H1 (cell line): Measurements from ENCODE around the gene GRIK2. TPM values are rescaled to one million over a fixed set of nuclear protein-coding genes. Genes with fewer than 3 reads are reported as not detected.

Experiments
- CTCF ChIA-PET: fragments of 300-600 bp; sonication (Branson Sonifier 250); formaldehyde crosslinking; loops from one replicate; lab custom pipeline; 2021; ENCODE audit not compliant: partially characterized antibody; lab: Charles Lee
- POLR2A ChIA-PET: fragments of 300-600 bp; sonication (Branson Sonifier 250); formaldehyde crosslinking; loops from one replicate; lab custom pipeline; 2021; ENCODE audit warnings: inconsistent platforms; ENCODE audit not compliant: partially characterized antibody; lab: Charles Lee
- DNase-seq, 2 experiments: peaks; one replicate each; pipeline versions ENCODE4 v3.0.0 to v3.0.0-alpha.2; 2010 to 2022; ENCODE audit warnings: low spot score in 2 of 2, low read depth in 1 of 2, mixed read lengths in 1 of 2
- FAIRE-seq: peaks from 2 replicates; lab custom pipeline; 2011; peaks lifted over from hg19 to GRCh38; lab: Jason Lieb, UNC
- H2AFZ ChIP-seq: 2 replicates; pipeline ENCODE4 v1.8.1; 2012; ENCODE audit warnings: low read length, inconsistent platforms
- H2AK5ac ChIP-seq: 2 replicates; pipeline ENCODE4 v1.6.1; 2013; ENCODE audit warnings: low read depth, low read length
- H2BK120ac ChIP-seq: replicated peaks from 2 replicates; pipeline ENCODE3; 2013; ENCODE audit warnings: low read depth, low read length, inconsistent platforms
- H2BK12ac ChIP-seq: 2 replicates; pipeline ENCODE4 v1.6.1; 2013; ENCODE audit warnings: low read depth, low read length
- H2BK15ac ChIP-seq: 2 replicates; pipeline ENCODE4 v1.6.1; 2013; ENCODE audit warnings: low read length
- H2BK20ac ChIP-seq: 2 replicates; pipeline ENCODE4 v1.6.1; 2013; ENCODE audit warnings: low read length
- H2BK5ac ChIP-seq: 2 replicates; pipeline ENCODE4 v1.6.1; 2013; ENCODE audit warnings: low read depth, low read length
- H3K14ac ChIP-seq: 2 replicates; pipeline ENCODE4 v1.6.1; 2013; ENCODE audit warnings: inconsistent platforms; ENCODE audit not compliant: insufficient read length
- H3K18ac ChIP-seq: 2 replicates; pipeline ENCODE4 v1.6.1; 2013; ENCODE audit warnings: low read length; ENCODE audit errors: extremely low read depth
- H3K23ac ChIP-seq: 2 replicates; pipeline ENCODE4 v1.6.1; 2013; ENCODE audit warnings: inconsistent platforms; ENCODE audit not compliant: insufficient read length
- H3K23me2 ChIP-seq: 2 replicates; pipeline ENCODE4 v1.6.1; 2013; ENCODE audit warnings: low read depth, low read length
- H3K27ac ChIP-seq: 2 replicates; pipeline ENCODE4 v1.6.1; 2011; ENCODE audit warnings: low read depth, low read length, inconsistent platforms
- H3K27me3 ChIP-seq, 4 experiments: replicated peaks in 1 of 4; 1 replicate in 1 of 4; 2 replicates in 3 of 4; pipeline versions ENCODE4 v1.6.1 to v1.8.1; 2011 to 2013; ENCODE audit warnings: low read length in 3 of 4, mild to moderate bottlenecking in 3 of 4, inconsistent platforms in 2 of 4, mixed read lengths in 2 of 4, moderate library complexity in 1 of 4; ENCODE audit not compliant: control insufficient read depth in 3 of 4, insufficient read depth in 3 of 4; ENCODE audit errors: extremely low read depth in 1 of 4
- H3K36me3 ChIP-seq, 4 experiments: 2 replicates each; pipeline versions ENCODE4 v1.6.1 to v1.8.1; 2011 to 2013; ENCODE audit warnings: mild to moderate bottlenecking in 4 of 4, low read length in 3 of 4, moderate library complexity in 2 of 4, control low read depth in 1 of 4, inconsistent platforms in 1 of 4; ENCODE audit not compliant: insufficient read depth in 4 of 4, control insufficient read depth in 2 of 4
- H3K4ac ChIP-seq: replicated peaks from 2 replicates; pipeline ENCODE3; 2013; ENCODE audit warnings: low read length, low read depth, mixed read lengths, inconsistent platforms; ENCODE audit not compliant: insufficient read length
- H3K4me1 ChIP-seq, 4 experiments: replicated peaks in 1 of 4; 1 replicate in 1 of 4; 2 replicates in 3 of 4; pipeline versions ENCODE4 v1.6.1 to v1.8.1; 2011 to 2013; ENCODE audit warnings: low read length in 3 of 4, inconsistent platforms in 2 of 4, mixed read lengths in 1 of 4; ENCODE audit not compliant: insufficient read depth in 4 of 4, control insufficient read depth in 3 of 4
- H3K4me2 ChIP-seq, 2 experiments: 2 replicates each; pipeline versions ENCODE4 v1.6.1 to v1.8.1; 2011 to 2013; ENCODE audit warnings: low read depth in 2 of 2, low read length in 2 of 2, control low read depth in 1 of 2, inconsistent platforms in 1 of 2, mild to moderate bottlenecking in 1 of 2; ENCODE audit not compliant: insufficient read depth in 1 of 2
- H3K4me3 ChIP-seq, 4 experiments: fragments of 200-600, 300-600 bp in 1 of 4; sonication (generic), shearing (Covaris generic), sonication (Bioruptor Twin) in 1 of 4; 2 replicates each; pipeline versions ENCODE4 v1.5.1 to v1.8.1; 2011 to 2016; ENCODE audit warnings: low read length in 4 of 4, low read depth in 3 of 4, control low read depth in 2 of 4, inconsistent platforms in 2 of 4, mild to moderate bottlenecking in 2 of 4, mixed read lengths in 1 of 4, moderate library complexity in 1 of 4; ENCODE audit not compliant: insufficient read depth in 2 of 4; ENCODE audit errors: extremely low read depth in 1 of 4
- H3K56ac ChIP-seq: replicated peaks from 2 replicates; pipeline ENCODE3; 2013; ENCODE audit warnings: low read depth, mild to moderate bottlenecking, mixed read lengths, low read length, inconsistent platforms; ENCODE audit not compliant: insufficient read length
- H3K79me1 ChIP-seq: 2 replicates; pipeline ENCODE4 v1.6.1; 2013; ENCODE audit warnings: low read depth, low read length, control low read depth
- H3K79me2 ChIP-seq, 2 experiments: 2 replicates each; pipeline versions ENCODE4 v1.6.1 to v1.8.1; 2012 to 2013; ENCODE audit warnings: low read length in 2 of 2, mild to moderate bottlenecking in 2 of 2, inconsistent platforms in 1 of 2; ENCODE audit not compliant: insufficient read depth in 2 of 2, control insufficient read depth in 1 of 2
- H3K9ac ChIP-seq, 4 experiments: replicated peaks in 1 of 4; 1 replicate in 1 of 4; 2 replicates in 3 of 4; pipeline versions ENCODE4 v1.6.1 to v1.8.1; 2011 to 2013; ENCODE audit warnings: low read depth in 3 of 4, low read length in 3 of 4, control low read depth in 2 of 4, mild to moderate bottlenecking in 2 of 4, moderate library complexity in 2 of 4, inconsistent platforms in 1 of 4; ENCODE audit errors: extremely low read depth in 1 of 4
- H3K9me3 ChIP-seq, 2 experiments: 2 replicates each; pipeline versions ENCODE4 v1.6.1 to v1.8.1; 2012 to 2013; ENCODE audit warnings: mild to moderate bottlenecking in 2 of 2, moderate library complexity in 2 of 2, control low read depth in 1 of 2, inconsistent platforms in 1 of 2, low read depth in 1 of 2, low read length in 1 of 2, mixed read lengths in 1 of 2; ENCODE audit not compliant: insufficient read depth in 2 of 2
- H4K20me1 ChIP-seq, 2 experiments: replicated peaks in 1 of 2; 2 replicates each; pipeline versions ENCODE3 to v1.8.1; 2011 to 2013; ENCODE audit warnings: inconsistent platforms in 2 of 2, low read length in 2 of 2, mild to moderate bottlenecking in 1 of 2; ENCODE audit not compliant: insufficient read depth in 2 of 2, control insufficient read depth in 1 of 2
- H4K5ac ChIP-seq: 2 replicates; pipeline ENCODE4 v1.6.1; 2013; ENCODE audit warnings: low read length, low read depth, mixed read lengths, inconsistent platforms; ENCODE audit not compliant: insufficient read length
- H4K8ac ChIP-seq: 2 replicates; pipeline ENCODE4 v1.8.0; 2013; ENCODE audit warnings: mild to moderate bottlenecking, moderate library complexity, low read length, inconsistent platforms; ENCODE audit not compliant: insufficient read depth; ENCODE audit errors: extremely low read depth
- H4K91ac ChIP-seq: replicated peaks from 2 replicates; pipeline ENCODE3; 2013; ENCODE audit warnings: low read length, mixed read lengths, inconsistent platforms; ENCODE audit not compliant: insufficient read length
- BCL11A ChIP-seq, 2 experiments: IDR thresholded peaks; one replicate each; pipeline ENCODE4 v1.6.1; 2011; ENCODE audit warnings: low read depth in 2 of 2, low read length in 2 of 2, mild to moderate bottlenecking in 2 of 2
- CBX8 ChIP-seq: fragments of 300-800, 300-1000 bp; sonication (generic); IDR thresholded peaks from 2 replicates; pipeline ENCODE4 v1.7.1; 2016; ENCODE audit warnings: low read depth, low read length, borderline replicate concordance
- CHD2 ChIP-seq: IDR thresholded peaks from 2 replicates; pipeline ENCODE4 v1.6.1; 2012; ENCODE audit warnings: low read length, improper control_type of control experiment
- KDM5A ChIP-seq: fragments of 200-600 bp; IDR thresholded peaks from 2 replicates; pipeline ENCODE4 v1.7.1; 2012; ENCODE audit warnings: mild to moderate bottlenecking, low read length, inconsistent platforms, mixed read lengths
- SAP30 ChIP-seq: fragments of 300-600 bp; sonication (generic); IDR thresholded peaks from 2 replicates; pipeline ENCODE4 v1.7.1; 2012; ENCODE audit warnings: low read length, moderate library complexity, mild to moderate bottlenecking, inconsistent platforms; ENCODE audit not compliant: insufficient read depth, insufficient replicate concordance
- SP1 ChIP-seq: IDR thresholded peaks from 2 replicates; pipeline ENCODE4 v1.6.1; 2011; ENCODE audit warnings: low read depth, low read length
- TBP ChIP-seq: IDR thresholded peaks from 2 replicates; pipeline ENCODE4 v1.6.1; 2011; ENCODE audit warnings: low read depth, low read length, improper control_type of control experiment
- TEAD4 ChIP-seq: IDR thresholded peaks from 2 replicates; pipeline ENCODE4 v1.6.1; 2012; ENCODE audit warnings: low read depth, low read length, inconsistent platforms, mixed read lengths
- WGBS, 2 experiments: shearing (Covaris generic) in 1 of 2; methylation state at CpG; one replicate each; pipeline versions ENCODE4 v1.1.6 to v1.1.7; 2013 to 2015; ENCODE audit warnings: low lambda C conversion rate in 2 of 2, mixed read lengths in 2 of 2, inconsistent platforms in 1 of 2, low coverage in 1 of 2, missing lambda C conversion rate in 1 of 2; ENCODE audit not compliant: insufficient replicate concordance in 2 of 2, insufficient coverage in 1 of 2, insufficient read length in 1 of 2; ENCODE audit errors: extremely low coverage in 1 of 2, missing lambda C conversion rate in 1 of 2; 5-methylcytosine and 5-hydroxymethylcytosine counted together
- polyA plus RNA-seq, 7 experiments: library from polyadenylated mRNA; depleted of rRNA in 3 of 7; stranded (reverse) in 5 of 7; unstranded in 2 of 7; fragments of >200 nt in 5 of 7; fragments of 200-250 nt in 2 of 7; gene quantifications; 1 replicate in 5 of 7; 2 replicates in 1 of 7; 4 replicates in 1 of 7; pipeline versions ENCODE4 v1.2.1 to v1.2.3, GENCODE V29; 2011 to 2013; ENCODE audit warnings: missing spikeins in 2 of 7, mixed read lengths in 2 of 7
- total RNA-seq: library from RNA; stranded (reverse); fragmentation: NEBNext Ultra II Directional; extraction: Animal tissue kit (Norgen Biotek cat#: 25700); gene quantifications from 2 replicates; pipeline ENCODE4 v1.2.1, GENCODE V29; 2021
- TF ChIP-seq, protein P1 (sequence below): IDR thresholded peaks from 2 replicates; pipeline ENCODE4 v1.6.1; 2012; ENCODE audit warnings: inconsistent platforms

The GRIK2 gene
- total and polyA plus RNA-seq, 2 of the 8 experiments (the other 6 are each of a cell fraction or from before 2014, with no cell fraction given) = 1.8 to 2.2 TPM

DNA sequence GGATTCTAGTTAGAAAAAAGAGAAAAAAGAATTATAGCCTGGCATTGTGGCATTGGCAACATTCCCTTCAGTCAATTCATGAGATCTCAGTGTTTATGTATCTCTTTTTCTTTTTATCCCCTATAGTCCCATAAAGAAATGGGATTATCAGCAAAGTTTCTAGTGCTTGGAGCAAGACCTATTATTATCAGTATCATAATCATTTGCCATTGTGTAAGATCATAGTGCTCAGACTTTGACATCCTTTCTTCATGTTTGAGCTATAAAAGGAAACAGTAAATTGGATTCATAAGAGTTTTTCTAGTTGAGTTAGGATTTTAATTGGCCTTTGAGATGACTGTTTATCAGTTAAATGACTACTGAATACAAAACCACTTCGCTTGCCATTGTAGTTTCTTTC, 295.6 kb downstream of the GRIK2 start:
- no peaks in the 10 kb centered on the region for H3K4me1 ChIP-seq
- H4K20me1 ChIP-seq = no peaks in the 10 kb centered on the region
- H3K56ac ChIP-seq = no peak overlapping the region
- no peaks in the 10 kb centered on the region for H3K27me3 ChIP-seq
- no peak overlapping the region for H3K4me2 ChIP-seq
- no peak for TF ChIP-seq TBP
- TF ChIP-seq CBX8 = no peak
- TF ChIP-seq CHD2 = no peak
- no peak for TF ChIP-seq TEAD4
- TF ChIP-seq BCL11A (IDR thresholded peaks at IDR 0.05; ENCODE audit: low read depth in 2 of 2, low read length in 2 of 2) = no peak
- TF ChIP-seq, protein P1, sequence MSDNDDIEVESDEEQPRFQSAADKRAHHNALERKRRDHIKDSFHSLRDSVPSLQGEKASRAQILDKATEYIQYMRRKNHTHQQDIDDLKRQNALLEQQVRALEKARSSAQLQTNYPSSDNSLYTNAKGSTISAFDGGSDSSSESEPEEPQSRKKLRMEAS = no peak
- TF ChIP-seq SP1 = no peak
- TF ChIP-seq KDM5A = no peak
- TF ChIP-seq SAP30 = no peak
- H3K36me3 ChIP-seq = no peaks in the 10 kb centered on the region
- no peak overlapping the region for H2BK5ac ChIP-seq
- H4K91ac ChIP-seq = no peak overlapping the region
- H3K4ac ChIP-seq = no peak overlapping the region
- no peak overlapping the region for H3K4me3 ChIP-seq
- H3K27ac ChIP-seq = no peak overlapping the region
- no peak for FAIRE-seq
- no peak overlapping the region for H3K9ac ChIP-seq
- no peak overlapping the region for H2AK5ac ChIP-seq
- ChIA-PET POLR2A (no interaction called here), CTCF (no interaction called here)
- H3K23ac ChIP-seq = no peak overlapping the region
- no peaks in the 10 kb centered on the region for H3K79me2 ChIP-seq
- no peak overlapping the region for H2BK20ac ChIP-seq
- H3K9me3 ChIP-seq = no peaks in the 10 kb centered on the region
- no peak overlapping the region for H2AFZ ChIP-seq
- no peaks in the 10 kb centered on the region for H3K23me2 ChIP-seq
- no peak overlapping the region for H2BK12ac ChIP-seq
- no peak overlapping the region for H2BK15ac ChIP-seq
- no peak overlapping the region for H3K14ac ChIP-seq
- no peak overlapping the region for H4K5ac ChIP-seq
- WGBS, 2 experiments = 89% methylated on average over 1 of the region's 1 CpG; no CpG with 5 or more reads in 1 of the 2 experiments
- DNase-seq = no peak
- no peak overlapping the region for H3K18ac ChIP-seq
- H3K79me1 ChIP-seq = no peaks in the 10 kb centered on the region
- no peak overlapping the region for H4K8ac ChIP-seq
- H2BK120ac ChIP-seq = no peak overlapping the region
